H9 (cell line): ENCODE data around the gene TXNL4A. TPM values are rescaled to one million over a fixed set of nuclear protein-coding genes. Genes with fewer than 3 reads are reported as not detected.

Source experiments
- DNase-seq: peaks from one replicate; pipeline ENCODE4 v3.0.0-alpha.2; 2017
- H2AFZ ChIP-seq: one replicate; pipeline ENCODE4 v1.6.1; 2013; ENCODE audit warnings: mild to moderate bottlenecking, low read length, control low read depth, moderate library complexity
- H2AK5ac ChIP-seq: 2 replicates; pipeline ENCODE4 v1.6.1; 2013; ENCODE audit warnings: low read length, control low read depth, mixed read lengths; ENCODE audit not compliant: insufficient read length
- H2BK120ac ChIP-seq: one replicate; pipeline ENCODE4 v1.6.1; 2013; ENCODE audit warnings: low read depth, mild to moderate bottlenecking, low read length, control low read depth, inconsistent platforms; ENCODE audit not compliant: poor library complexity, severe bottlenecking
- H2BK12ac ChIP-seq: 2 replicates; pipeline ENCODE4 v1.6.1; 2013; ENCODE audit warnings: low read length, control low read depth, mixed read lengths, low read depth; ENCODE audit not compliant: insufficient read length
- H2BK15ac ChIP-seq: 2 replicates; pipeline ENCODE4 v1.6.1; 2013; ENCODE audit warnings: low read depth, low read length, control low read depth
- H2BK20ac ChIP-seq: one replicate; pipeline ENCODE4 v1.6.1; 2013; ENCODE audit warnings: low read depth, mild to moderate bottlenecking, low read length, control low read depth, inconsistent platforms; ENCODE audit not compliant: poor library complexity, severe bottlenecking
- H2BK5ac ChIP-seq: 2 replicates; pipeline ENCODE4 v1.6.1; 2013; ENCODE audit warnings: low read length, control low read depth, mixed read lengths; ENCODE audit not compliant: insufficient read length
- H3K14ac ChIP-seq: 2 replicates; pipeline ENCODE4 v1.6.1; 2013; ENCODE audit warnings: low read length, control low read depth; ENCODE audit not compliant: insufficient read depth
- H3K18ac ChIP-seq: 2 replicates; pipeline ENCODE4 v1.6.1; 2013; ENCODE audit warnings: low read depth, mild to moderate bottlenecking, mixed read lengths, low read length, control low read depth; ENCODE audit not compliant: insufficient read length
- H3K23ac ChIP-seq: 2 replicates; pipeline ENCODE4 v1.6.1; 2013; ENCODE audit warnings: low read length, control low read depth, mixed read lengths, low read depth; ENCODE audit not compliant: insufficient read length
- H3K23me2 ChIP-seq: 2 replicates; pipeline ENCODE4 v1.6.1; 2013; ENCODE audit warnings: low read depth, mild to moderate bottlenecking, mixed read lengths, low read length, control low read depth; ENCODE audit not compliant: insufficient read length, poor library complexity, severe bottlenecking
- H3K27ac ChIP-seq: 2 replicates; pipeline ENCODE4 v1.5.1; 2013; ENCODE audit warnings: low read length, control low read depth, mixed read lengths, low read depth; ENCODE audit not compliant: insufficient read length
- H3K27me3 ChIP-seq: 2 replicates; pipeline ENCODE4 v1.6.1; 2013; ENCODE audit warnings: low read length, control low read depth, inconsistent platforms; ENCODE audit not compliant: insufficient read depth
- H3K4ac ChIP-seq: 2 replicates; pipeline ENCODE4 v1.6.1; 2013; ENCODE audit warnings: low read depth, mild to moderate bottlenecking, control low read depth, inconsistent platforms, low read length, moderate library complexity
- H3K4me1 ChIP-seq: 2 replicates; pipeline ENCODE4 v1.6.1; 2013; ENCODE audit warnings: low read length, control low read depth, inconsistent platforms; ENCODE audit not compliant: insufficient read depth
- H3K4me2 ChIP-seq: 2 replicates; pipeline ENCODE4 v1.6.1; 2013; ENCODE audit warnings: low read length, control low read depth, mixed read lengths; ENCODE audit not compliant: insufficient read length, insufficient read depth
- H3K56ac ChIP-seq: 2 replicates; pipeline ENCODE4 v1.6.1; 2013; ENCODE audit warnings: low read depth, mild to moderate bottlenecking, mixed read lengths, low read length, control low read depth; ENCODE audit not compliant: insufficient read length
- H3K79me1 ChIP-seq: 2 replicates; pipeline ENCODE4 v1.6.1; 2013; ENCODE audit warnings: low read depth, mild to moderate bottlenecking, moderate library complexity, low read length, control low read depth, inconsistent platforms; ENCODE audit not compliant: insufficient read depth, poor library complexity, severe bottlenecking
- H3K79me2 ChIP-seq: 2 replicates; pipeline ENCODE4 v1.6.1; 2013; ENCODE audit warnings: low read length, control low read depth, inconsistent platforms; ENCODE audit not compliant: insufficient read depth
- H3K9ac ChIP-seq: 2 replicates; pipeline ENCODE4 v1.6.1; 2013; ENCODE audit warnings: low read length, control low read depth, mixed read lengths; ENCODE audit not compliant: insufficient read length; ENCODE audit errors: extremely low read depth
- H3K9me3 ChIP-seq: one replicate; pipeline ENCODE4 v1.6.1; 2013; ENCODE audit warnings: low read depth, low read length, inconsistent platforms; ENCODE audit not compliant: control insufficient read depth
- H3T11ph ChIP-seq: one replicate; pipeline ENCODE4 v1.6.1; 2013; ENCODE audit warnings: mild to moderate bottlenecking, low read length, control low read depth, inconsistent platforms
- H4K20me1 ChIP-seq: one replicate; pipeline ENCODE4 v1.6.1; 2013; ENCODE audit not compliant: control insufficient read depth, insufficient read length, insufficient read depth
- H4K5ac ChIP-seq: 2 replicates; pipeline ENCODE4 v1.6.1; 2013; ENCODE audit warnings: low read depth, mild to moderate bottlenecking, mixed read lengths, low read length, control low read depth; ENCODE audit not compliant: insufficient read length
- H4K8ac ChIP-seq: replicated peaks from 2 replicates; pipeline ENCODE4 v1.6.1; 2013; ENCODE audit warnings: low read length, control low read depth, mixed read lengths, low read depth; ENCODE audit not compliant: insufficient read length
- H4K91ac ChIP-seq: 2 replicates; pipeline ENCODE4 v1.6.1; 2013; ENCODE audit warnings: low read depth, mild to moderate bottlenecking, moderate library complexity, mixed read lengths, low read length, control low read depth; ENCODE audit not compliant: insufficient read length
- H3K27ac Mint-ChIP-seq, 3 experiments: 2 replicates in 2 of 3; 3 replicates in 1 of 3; pipeline ENCODE4 v1.8.0; 2020 to 2021; ENCODE audit warnings: mixed read lengths in 3 of 3, mild to moderate bottlenecking in 1 of 3, moderate library complexity in 1 of 3
- H3K27me3 Mint-ChIP-seq: 2 replicates; pipeline ENCODE4 v1.8.0; 2021; ENCODE audit warnings: low read depth, mild to moderate bottlenecking, moderate library complexity, mixed read lengths
- H3K36me3 Mint-ChIP-seq, 3 experiments: 2 replicates in 2 of 3; 3 replicates in 1 of 3; pipeline ENCODE4 v1.8.0; 2020 to 2021; ENCODE audit warnings: low read depth in 3 of 3, mixed read lengths in 3 of 3; ENCODE audit not compliant: insufficient read depth in 1 of 3
- H3K4me1 Mint-ChIP-seq, 2 experiments: 2 replicates each; pipeline ENCODE4 v1.8.0; 2020; ENCODE audit warnings: mixed read lengths in 2 of 2
- H3K4me3 Mint-ChIP-seq, 2 experiments: 2 replicates in 1 of 2; 3 replicates in 1 of 2; pipeline ENCODE4 v1.8.0; 2020 to 2021; ENCODE audit warnings: mild to moderate bottlenecking in 2 of 2, mixed read lengths in 2 of 2, moderate library complexity in 1 of 2
- H3K9me3 Mint-ChIP-seq, 2 experiments: 2 replicates in 1 of 2; 3 replicates in 1 of 2; pipeline ENCODE4 v1.8.0; 2020; ENCODE audit warnings: mild to moderate bottlenecking in 2 of 2, mixed read lengths in 2 of 2, moderate library complexity in 1 of 2
- CTCF ChIP-seq: fragments of 200-600 bp; sonication (generic); conservative IDR thresholded peaks from 3 replicates; pipeline ENCODE4 v1.8.0; 2021; ENCODE audit warnings: antibody characterized with exemption, mild to moderate bottlenecking
- WGBS: extraction: QIAGEN DNeasy Blood & Tissue Kit; methylation state at CpG from one replicate; pipeline ENCODE4 v1.1.7; 2013; ENCODE audit warnings: missing lambda C conversion rate, low lambda C conversion rate, mixed read lengths; ENCODE audit not compliant: insufficient read length; ENCODE audit errors: extremely low coverage; 5-methylcytosine and 5-hydroxymethylcytosine counted together
- total RNA-seq: library from RNA; stranded (reverse); gene quantifications from 2 replicates; pipeline ENCODE4 v1.2.1, GENCODE V29; 2021

Gene TXNL4A
- total RNA-seq, 1 experiment from 2014 or later: 163 TPM

- Histone ChIP-seq H3K4ac (no peak overlapping the region), H2BK120ac (no peak overlapping the region), H3K9me3 (peaks cover 5% of the 10 kb centered on the region), H3K79me1 (no peaks in the 10 kb centered on the region), H4K91ac (no peak overlapping the region), H2BK5ac (no peak overlapping the region), H3K79me2 (no peaks in the 10 kb centered on the region), H3K27ac (no peak overlapping the region), H3K23me2 (no peaks in the 10 kb centered on the region), H2AK5ac (no peak overlapping the region), H4K8ac (no peak overlapping the region), H3K23ac (no peak overlapping the region), H3K18ac (no peak overlapping the region), H4K5ac (no peak overlapping the region), H2BK15ac (no peak overlapping the region), H3T11ph (no peak overlapping the region), H2AFZ (no peak overlapping the region), H3K9ac (no peak overlapping the region), H2BK12ac (no peak overlapping the region), H4K20me1 (no peaks in the 10 kb centered on the region), H3K56ac (no peak overlapping the region), H3K4me2 (no peak overlapping the region), H3K27me3 (no peaks in the 10 kb centered on the region; the same call in 1 of the 2 replicates), H3K4me1 (no peaks in the 10 kb centered on the region), H3K14ac (no peak overlapping the region), H2BK20ac (no peak overlapping the region)
- H3K4me1 Mint-ChIP-seq: peaks cover 15 to 20% of the 10 kb centered on the region in 2 experiments
- no peak for TF ChIP-seq CTCF
- peaks cover 4% of the 10 kb centered on the region; the same call in 1 of the 2 replicates for H3K27me3 Mint-ChIP-seq
- no peak for DNase-seq
- H3K36me3 Mint-ChIP-seq: peaks cover 14 to 48% (median 23%) of the 10 kb centered on the region in 3 experiments
- H3K27ac Mint-ChIP-seq: no peak overlapping the region
- H3K9me3 Mint-ChIP-seq: peaks cover 37 to 42% of the 10 kb centered on the region in 2 experiments
- no CpG with 5 or more reads among the region's 2 CpGs for WGBS
- H3K4me3 Mint-ChIP-seq: no peak overlapping the region
Measured at GRCh38 chr18:79930020-79930642, 58.2 kb downstream of the TXNL4A start.
